HAP-1 (cell line): ENCODE measurements around the gene KRTAP10-3.
"Not testable (repeated sequence)": the region's sequence is repeated elsewhere in the genome, so short reads cannot be mapped to it uniquely, and the experiment has no call there.

ENCODE experiments used
- DNase-seq, 2 experiments: peaks; one replicate each; pipeline ENCODE4 v3.0.0-alpha.2; 2016 to 2020; ENCODE audit warnings: low spot score in 2 of 2
- H3K27me3 ChIP-seq: fragments of 250-450 bp; sonication (Bioruptor Pico); 2 replicates; pipeline ENCODE4 v1.5.1; 2020; ENCODE audit warnings: low read depth, mild to moderate bottlenecking, moderate library complexity
- H3K36me3 ChIP-seq: fragments of 250-450 bp; sonication (Bioruptor Pico); replicated peaks from 2 replicates; pipeline ENCODE4 v1.5.1; 2020; ENCODE audit warnings: mild to moderate bottlenecking
- H3K4me1 ChIP-seq: fragments of 250-450 bp; sonication (Bioruptor Pico); 2 replicates; pipeline ENCODE4 v1.5.1; 2020; ENCODE audit warnings: mild to moderate bottlenecking
- H3K4me3 ChIP-seq: fragments of 250-450 bp; sonication (Bioruptor Pico); 2 replicates; pipeline ENCODE4 v1.5.1; 2020; ENCODE audit warnings: mild to moderate bottlenecking, moderate library complexity
- H3K9me3 ChIP-seq: fragments of 250-450 bp; sonication (Bioruptor Pico); 2 replicates; pipeline ENCODE4 v1.5.1; 2020; ENCODE audit warnings: mild to moderate bottlenecking, moderate library complexity
- in situ Hi-C: fragments of 300-500 bp; cut with MboI; formaldehyde crosslinking; loops from 3 replicates; pipeline ENCODE4 v1.14.3; 2020; ENCODE audit warnings: low sequenced_read_pairs, inconsistent platforms, mixed read lengths

The KRTAP10-3 gene

GRCh38 chr21:44594406-44594916 is 35.9 kb upstream of the KRTAP10-3 start:
- no peaks in the 10 kb centered on the region for H3K4me1 ChIP-seq
- no peak overlapping the region for H3K4me3 ChIP-seq
- in situ Hi-C loops, result no loop called here
- DNase-seq, result no peak
- H3K9me3 ChIP-seq, result no peaks in the 10 kb centered on the region
- no peaks in the 10 kb centered on the region for H3K36me3 ChIP-seq
- 0 out of 2 replicates have a peak, but pooled peaks cover 4% of the 10 kb centered on the region for H3K27me3 ChIP-seq

- in situ Hi-C loops, result no loop called here
- Histone ChIP-seq H3K27me3 (0 out of 2 replicates have a peak, but pooled peaks cover 4% of the 10 kb centered on the region), H3K9me3 (no peaks in the 10 kb centered on the region), H3K36me3 (no peaks in the 10 kb centered on the region), H3K4me3 (no peak overlapping the region), H3K4me1 (no peaks in the 10 kb centered on the region)
- DNase-seq, result no peak
Observed at GRCh38 chr21:44593598-44594405, 35.2 kb upstream of the KRTAP10-3 start.

- DNase-seq, result no peak
- in situ Hi-C loops, result no loop called here
- 0 out of 2 replicates have a peak, but pooled peaks cover 4% of the 10 kb centered on the region for H3K27me3 ChIP-seq
- no peaks in the 10 kb centered on the region for H3K4me1 ChIP-seq
- H3K4me3 ChIP-seq, result no peak within 1 kb of the TSS
- H3K36me3 ChIP-seq, result no peaks in the 10 kb centered on the region
- H3K9me3 ChIP-seq, result no peaks in the 10 kb centered on the region
Observed at GRCh38 chr21:44592446-44593311, 34.1 kb upstream of the KRTAP10-3 start, which contains the start of gene KRTAP10-6. Gene KRTAP10-6 (minus strand): TSS chr21:44592505. CDS start chr21:44592484, 21 bp downstream.

GRCh38 chr21:44591801-44592130 is 33.2 kb upstream of the KRTAP10-3 start:
- in situ Hi-C loops, DNase-seq, H3K36me3 ChIP-seq, H3K27me3 ChIP-seq, H3K4me3 ChIP-seq, H3K9me3 ChIP-seq, H3K4me1 ChIP-seq: not testable (repeated sequence)

- H3K27me3 ChIP-seq, H3K4me3 ChIP-seq, in situ Hi-C loops, H3K36me3 ChIP-seq, H3K9me3 ChIP-seq, H3K4me1 ChIP-seq, DNase-seq: not testable (repeated sequence)
Observed at GRCh38 chr21:44590897-44591800, 32.6 kb upstream of the KRTAP10-3 start.

- no peaks in the 10 kb centered on the region for H3K27me3 ChIP-seq
- no peaks in the 10 kb centered on the region for H3K4me1 ChIP-seq
- no peak for DNase-seq
- H3K36me3 ChIP-seq, result no peaks in the 10 kb centered on the region
- in situ Hi-C loops, result no loop called here
- H3K4me3 ChIP-seq, result no peak overlapping the region
- H3K9me3 ChIP-seq, result no peaks in the 10 kb centered on the region; the same call in 1 of the 2 replicates
Observed at GRCh38 chr21:44590311-44590721, 31.7 kb upstream of the KRTAP10-3 start.

- DNase-seq, result no peak
- H3K36me3 ChIP-seq, result no peaks in the 10 kb centered on the region
- no peaks in the 10 kb centered on the region for H3K4me1 ChIP-seq
- no peak overlapping the region for H3K4me3 ChIP-seq
- H3K9me3 ChIP-seq, result no peaks in the 10 kb centered on the region; the same call in 1 of the 2 replicates
- in situ Hi-C loops, result no loop called here
- no peaks in the 10 kb centered on the region for H3K27me3 ChIP-seq
Observed at GRCh38 chr21:44589586-44590305, 31.2 kb upstream of the KRTAP10-3 start.

GRCh38 chr21:44589094-44589493 is 30.5 kb upstream of the KRTAP10-3 start:
- DNase-seq, result no peak
- no peaks in the 10 kb centered on the region for H3K27me3 ChIP-seq
- no peak overlapping the region for H3K4me3 ChIP-seq
- in situ Hi-C loops, result no loop called here
- no peaks in the 10 kb centered on the region; the same call in 1 of the 2 replicates for H3K9me3 ChIP-seq
- no peaks in the 10 kb centered on the region for H3K4me1 ChIP-seq
- H3K36me3 ChIP-seq, result no peaks in the 10 kb centered on the region

- no peak for DNase-seq
- Histone ChIP-seq H3K27me3 (no peaks in the 10 kb centered on the region), H3K9me3 (peaks cover 4% of the 10 kb centered on the region), H3K4me3 (no peak overlapping the region), H3K4me1 (no peaks in the 10 kb centered on the region), H3K36me3 (no peaks in the 10 kb centered on the region)
- in situ Hi-C loops, result no loop called here
Observed at GRCh38 chr21:44585892-44586291, 27.3 kb upstream of the KRTAP10-3 start.

- DNase-seq, result no peak
Observed at GRCh38 chr21:44583800-44584147, 25.2 kb upstream of the KRTAP10-3 start.

GRCh38 chr21:44583089-44583799 is 24.6 kb upstream of the KRTAP10-3 start:
- in situ Hi-C loops, result no loop called here
- Histone ChIP-seq H3K27me3 (no peaks in the 10 kb centered on the region), H3K4me1 (no peaks in the 10 kb centered on the region), H3K36me3 (no peaks in the 10 kb centered on the region), H3K9me3 (peaks cover 4% of the 10 kb centered on the region), H3K4me3 (no peak overlapping the region)
- DNase-seq, result no peak

More at GRCh38 chr21:44583800-44584147, 25.2 kb upstream of the KRTAP10-3 start:
- H3K36me3 ChIP-seq, result no peaks in the 10 kb centered on the region
- H3K4me3 ChIP-seq, result no peak overlapping the region
- in situ Hi-C loops, result no loop called here
- no peaks in the 10 kb centered on the region for H3K27me3 ChIP-seq
- H3K9me3 ChIP-seq, result peaks cover 4% of the 10 kb centered on the region
- H3K4me1 ChIP-seq, result no peaks in the 10 kb centered on the region

GRCh38 chr21:44582055-44582454 is 23.5 kb upstream of the KRTAP10-3 start:
- Histone ChIP-seq H3K4me1 (no peaks in the 10 kb centered on the region), H3K36me3 (no peaks in the 10 kb centered on the region), H3K4me3 (no peak overlapping the region), H3K27me3 (no peaks in the 10 kb centered on the region), H3K9me3 (peaks cover 4% of the 10 kb centered on the region)
- DNase-seq, result no peak
- in situ Hi-C loops, result no loop called here
